Measurements from ENCODE around the gene FAP. TPM values are rescaled to one million over a fixed set of nuclear protein-coding genes. Genes with fewer than 3 reads are reported as not detected.

Gene FAP
- total and polyA plus RNA-seq, 2 of the 4 experiments (the other 2 are of a cell fraction), result 71.0 to 95.0 TPM

- peaks cover 24% of the 10 kb centered on the region for H3K36me3 ChIP-seq (ENCODE audit: control insufficient read depth, insufficient read depth, low read length)
- TF ChIP-seq SMC3 (IDR thresholded peaks at IDR 0.05; ENCODE audit: low read depth, low read length) (no peak), MAFK (IDR thresholded peaks at IDR 0.05; ENCODE audit: low read depth, low read length) (no peak), CTCF (conservative IDR thresholded peaks at IDR 0.05; ENCODE audit: low read depth, low read length) (no peak), USF2 (IDR thresholded peaks at IDR 0.05; ENCODE audit: low read depth, low read length) (no peak), CEBPB (IDR thresholded peaks at IDR 0.05; ENCODE audit: low read depth, low read length) (no peak), RCOR1 (IDR thresholded peaks at IDR 0.05; ENCODE audit: insufficient replicate concordance, low read length) (no peak), BHLHE40 (IDR thresholded peaks at IDR 0.05; ENCODE audit: low read depth, low read length) (no peak), ELK1 (IDR thresholded peaks at IDR 0.05; ENCODE audit: borderline replicate concordance, low read depth, low read length) (no peak), CHD1 (IDR thresholded peaks at IDR 0.05; ENCODE audit: low read depth, low read length) (no peak), MXI1 (IDR thresholded peaks at IDR 0.05; ENCODE audit: borderline replicate concordance, low read depth, low read length) (no peak), RFX5 (IDR thresholded peaks at IDR 0.05; ENCODE audit: low read depth, low read length) (no peak), POLR2A (IDR thresholded peaks at IDR 0.05; ENCODE audit: low read depth, low read length) (no peak), NFE2L2 (IDR thresholded peaks at IDR 0.05; ENCODE audit: low read depth, low read length) (no peak), FOS (IDR thresholded peaks at IDR 0.05; ENCODE audit: low read depth, low read length) (no peak), RAD21 (IDR thresholded peaks at IDR 0.05; ENCODE audit: low read length) (no peak), MAZ (IDR thresholded peaks at IDR 0.05; ENCODE audit: borderline replicate concordance, low read depth, low read length) (no peak)
- H4K91ac ChIP-seq (ENCODE audit: insufficient read depth, low read depth, low read length), result no peak overlapping the region
- H3K14ac ChIP-seq (replicated peaks; ENCODE audit: low read depth, low read length), result no peak overlapping the region
- in situ Hi-C loops (cut with MboI; ENCODE audit: low sequenced_read_pairs), result no loop called here
- H4K8ac ChIP-seq (ENCODE audit: low read depth in 2 of 2, low read length in 2 of 2), result no peak overlapping the region
- no peaks in the 10 kb centered on the region for H4K20me1 ChIP-seq (ENCODE audit: insufficient read depth, low read length)
- H2AK9ac ChIP-seq (replicated peaks; ENCODE audit: low read depth, low read length, poor library complexity), result no peak overlapping the region
- no peak overlapping the region for H3K9ac ChIP-seq (ENCODE audit: low read depth, low read length)
- H3K4ac ChIP-seq (ENCODE audit: low read depth, low read length), result no peak overlapping the region
- ATAC-seq (ENCODE audit: low read depth), result no peak
- H3K9me3 ChIP-seq (ENCODE audit: control insufficient read depth, insufficient read depth, low read length), result no peaks in the 10 kb centered on the region
- no peak overlapping the region for H3K56ac ChIP-seq (ENCODE audit: extremely low read depth, insufficient read depth, low read length)
- no TSS peak for BruUV-seq (replicated peaks)
- H4K5ac ChIP-seq (ENCODE audit: low read depth, low read length), result no peak overlapping the region
- ChIA-PET CTCF (no interaction called here), POLR2A (ENCODE audit: unreplicated experiment) (no interaction called here)
- peaks cover under 1% of the 10 kb centered on the region; the same call in 1 of the 2 replicates for H3K4me1 ChIP-seq (ENCODE audit: control insufficient read depth, insufficient read depth, low read length)
- no peak for DNase-seq
- H2BK20ac ChIP-seq (ENCODE audit: low read depth, low read length), result no peak overlapping the region
- H3K23ac ChIP-seq (ENCODE audit: low read depth, low read length), result no peak overlapping the region
- intact Hi-C loops (cut with micrococcal nuclease), result no loop called here
- H3K27ac ChIP-seq (ENCODE audit: insufficient read depth, low read length), result no peak overlapping the region
- no peaks in the 10 kb centered on the region for H3K79me1 ChIP-seq (ENCODE audit: low read depth in 1 of 2, low read length in 2 of 2)
- H2AK5ac ChIP-seq (ENCODE audit: low read depth, low read length), result no peak overlapping the region
- no peak overlapping the region for H3K4me2 ChIP-seq (ENCODE audit: low read depth, low read length)
- no peak overlapping the region for H2BK15ac ChIP-seq (ENCODE audit: low read depth, low read length)
- no peak overlapping the region for H2AFZ ChIP-seq (replicated peaks; ENCODE audit: low read length, poor library complexity)
- H3K27me3 ChIP-seq (ENCODE audit: control insufficient read depth, insufficient read depth, low read length), result no peaks in the 10 kb centered on the region
- dilution Hi-C loops (cut with HindIII; ENCODE audit: low sequenced_read_pairs, unreplicated experiment), result no loop called here
- no peak overlapping the region for H2BK120ac ChIP-seq (ENCODE audit: low read depth, low read length)
- H2BK5ac ChIP-seq (ENCODE audit: low read depth, low read length, poor library complexity, severe bottlenecking), result no peak overlapping the region
- peaks cover 3% of the 10 kb centered on the region; the same call in 1 of the 2 replicates for H3K9me1 ChIP-seq (ENCODE audit: insufficient read depth, low read length)
- no CpG with 5 or more reads among the region's 2 CpGs for WGBS, 2 experiments (ENCODE audit: extremely low coverage in 2 of 2, insufficient read length in 1 of 2)
- no peak overlapping the region for H3K4me3 ChIP-seq (ENCODE audit: insufficient read depth, low read depth, low read length)
- no peak overlapping the region for H3K18ac ChIP-seq (ENCODE audit: low read depth, low read length)
These were observed 60.9 kb downstream of the FAP start for GRCh38 chr2:162182395-162182794.

Measured in IMR-90 (cell line).